NCI-H82 treated with DMSO at 0.1 percent for 48 hours (cell line): ENCODE measurements around the gene PNP.
"Not testable (repeated sequence)": the region's sequence is repeated elsewhere in the genome, so short reads cannot be mapped to it uniquely, and the experiment has no call there.

Source experiments
- DNase-seq: peaks from one replicate; lab custom pipeline; 2025; ENCODE audit not compliant: unreplicated experiment; lab: John Stamatoyannopoulos, UW

The PNP gene

GRCh38 chr14:20469242-20469889 is at the start of gene PNP:
Gene PNP, plus strand, starts transcription at chr14:20469406. Its CDS starts 119 bp downstream, at chr14:20469525.
- peak; percentile 85 for DNase-seq

- no peak for DNase-seq
Measured at GRCh38 chr14:20419419-20419818, 49.8 kb upstream of the PNP start.

- DNase-seq, result no peak
Measured at GRCh38 chr14:20421267-20421666, 47.9 kb upstream of the PNP start.

- no peak for DNase-seq
Measured at GRCh38 chr14:20422886-20423285, 46.3 kb upstream of the PNP start.

- no peak for DNase-seq
Measured at GRCh38 chr14:20424851-20425250, 44.4 kb upstream of the PNP start.

GRCh38 chr14:20427231-20428009 is 41.8 kb upstream of the PNP start:
- no peak for DNase-seq

- DNase-seq, result no peak
Measured at GRCh38 chr14:20428010-20428365, 41.2 kb upstream of the PNP start.

- DNase-seq, result no peak
Measured at GRCh38 chr14:20428802-20429201, 40.4 kb upstream of the PNP start.

- no peak for DNase-seq
Measured at GRCh38 chr14:20429801-20430669, 39.2 kb upstream of the PNP start.

GRCh38 chr14:20434701-20435581 is 34.3 kb upstream of the PNP start:
- DNase-seq, result no peak

- DNase-seq, result no peak
Measured at GRCh38 chr14:20435582-20436362, 33.4 kb upstream of the PNP start, which contains the start of gene KLHL33. Gene KLHL33, minus strand, starts transcription at chr14:20436166. Its CDS starts 355 bp downstream, at chr14:20435811.

- DNase-seq, result no peak
Measured at GRCh38 chr14:20436363-20436755, 32.8 kb upstream of the PNP start.

- no peak for DNase-seq
Measured at GRCh38 chr14:20438664-20439063, 30.5 kb upstream of the PNP start.

- no peak for DNase-seq
Measured at GRCh38 chr14:20440465-20440864, 28.7 kb upstream of the PNP start.

GRCh38 chr14:20440882-20441281 is 28.3 kb upstream of the PNP start:
- DNase-seq, result no peak

- DNase-seq, result no peak
Measured at GRCh38 chr14:20441461-20441860, 27.7 kb upstream of the PNP start.

- DNase-seq, result not testable (repeated sequence)
Measured at GRCh38 chr14:20443650-20444049, 25.6 kb upstream of the PNP start.

- no peak for DNase-seq
Measured at GRCh38 chr14:20446889-20447288, 22.3 kb upstream of the PNP start.

GRCh38 chr14:20452831-20453230 is 16.4 kb upstream of the PNP start:
- not testable (repeated sequence) for DNase-seq
